IMR-90 (cell line): Measurements from ENCODE around the gene NDRG4. TPM values are rescaled to one million over a fixed set of nuclear protein-coding genes. Genes with fewer than 3 reads are reported as not detected.

Experiments
- ATAC-seq: fragments of 200-7000 bp; cut with Tn5 transposase; 2 replicates; pipeline ENCODE4 v1.9.1; 2020; ENCODE audit warnings: low read depth, mild to moderate bottlenecking, moderate library complexity
- BruUV-seq: library from RNA; stranded (reverse); fragments of 400-500 nt; replicated peaks from 2 replicates; lab custom pipeline; 2021; lab: Mats Ljungman, UMichigan
- CTCF ChIA-PET: fragments of 300-600 bp; formaldehyde crosslinking; extraction: SDS; loops from one replicate; lab custom pipeline; 2021; ENCODE audit warnings: antibody characterized with exemption; lab: Yijun Ruan, JAX
- POLR2A ChIA-PET: fragments of 300-600 bp; sonication (Branson Sonifier 250); formaldehyde crosslinking; loops from one replicate; lab custom pipeline; 2022; ENCODE audit warnings: antibody characterized with exemption; ENCODE audit not compliant: unreplicated experiment; lab: Charles Lee
- DNase-seq: peaks from one replicate; pipeline ENCODE4 v3.0.0; 2013
- H2AFZ ChIP-seq: replicated peaks from 2 replicates; pipeline ENCODE3; 2013; ENCODE audit warnings: low read length, mild to moderate bottlenecking; ENCODE audit not compliant: poor library complexity
- H2AK5ac ChIP-seq: 2 replicates; pipeline ENCODE4 v1.6.1; 2013; ENCODE audit warnings: low read depth, low read length, inconsistent platforms
- H2AK9ac ChIP-seq: replicated peaks from 2 replicates; pipeline ENCODE3; 2013; ENCODE audit warnings: mild to moderate bottlenecking, low read depth, low read length, moderate library complexity; ENCODE audit not compliant: poor library complexity
- H2BK120ac ChIP-seq: 2 replicates; pipeline ENCODE4 v1.6.1; 2013; ENCODE audit warnings: low read depth, low read length, inconsistent platforms
- H2BK15ac ChIP-seq: 3 replicates; pipeline ENCODE4 v1.6.1; 2013; ENCODE audit warnings: low read depth, low read length, inconsistent platforms
- H2BK20ac ChIP-seq: 2 replicates; pipeline ENCODE4 v1.6.1; 2013; ENCODE audit warnings: low read depth, mild to moderate bottlenecking, inconsistent platforms, low read length, moderate library complexity
- H2BK5ac ChIP-seq: 2 replicates; pipeline ENCODE4 v1.6.1; 2013; ENCODE audit warnings: mild to moderate bottlenecking, low read depth, low read length, inconsistent platforms; ENCODE audit not compliant: poor library complexity, severe bottlenecking
- H3K14ac ChIP-seq: replicated peaks from 2 replicates; pipeline ENCODE4 v1.6.1; 2013; ENCODE audit warnings: low read depth, low read length, inconsistent platforms
- H3K18ac ChIP-seq: 2 replicates; pipeline ENCODE4 v1.6.1; 2013; ENCODE audit warnings: low read depth, low read length, control low read depth
- H3K23ac ChIP-seq: 2 replicates; pipeline ENCODE4 v1.6.1; 2013; ENCODE audit warnings: low read depth, low read length, inconsistent platforms
- H3K27ac ChIP-seq: 2 replicates; pipeline ENCODE4 v1.5.1; 2013; ENCODE audit warnings: mild to moderate bottlenecking, control low read depth, low read length; ENCODE audit not compliant: insufficient read depth
- H3K27me3 ChIP-seq: 2 replicates; pipeline ENCODE4 v1.6.1; 2013; ENCODE audit warnings: low read length; ENCODE audit not compliant: control insufficient read depth, insufficient read depth
- H3K36me3 ChIP-seq: 2 replicates; pipeline ENCODE4 v1.6.1; 2013; ENCODE audit warnings: low read length, mixed read lengths; ENCODE audit not compliant: control insufficient read depth, insufficient read depth
- H3K4ac ChIP-seq: 2 replicates; pipeline ENCODE4 v1.6.1; 2013; ENCODE audit warnings: low read depth, low read length, inconsistent platforms
- H3K4me1 ChIP-seq: 2 replicates; pipeline ENCODE4 v1.6.1; 2013; ENCODE audit warnings: low read length, mixed read lengths; ENCODE audit not compliant: control insufficient read depth, insufficient read depth
- H3K4me2 ChIP-seq: 2 replicates; pipeline ENCODE4 v1.6.1; 2013; ENCODE audit warnings: low read depth, mild to moderate bottlenecking, control low read depth, low read length, moderate library complexity
- H3K4me3 ChIP-seq: 2 replicates; pipeline ENCODE4 v1.5.1; 2013; ENCODE audit warnings: low read depth, mild to moderate bottlenecking, control low read depth, low read length, moderate library complexity; ENCODE audit not compliant: insufficient read depth
- H3K56ac ChIP-seq: 2 replicates; pipeline ENCODE4 v1.6.1; 2013; ENCODE audit warnings: low read length, inconsistent platforms; ENCODE audit not compliant: insufficient read depth; ENCODE audit errors: extremely low read depth
- H3K79me1 ChIP-seq, 2 experiments: 2 replicates each; pipeline ENCODE4 v1.6.1; 2013; ENCODE audit warnings: low read length in 2 of 2, inconsistent platforms in 1 of 2, low read depth in 1 of 2
- H3K9ac ChIP-seq: 2 replicates; pipeline ENCODE4 v1.6.1; 2013; ENCODE audit warnings: low read depth, low read length, control low read depth
- H3K9me1 ChIP-seq: 2 replicates; pipeline ENCODE4 v1.6.1; 2013; ENCODE audit warnings: low read length, inconsistent platforms; ENCODE audit not compliant: insufficient read depth
- H3K9me3 ChIP-seq: 2 replicates; pipeline ENCODE4 v1.6.1; 2013; ENCODE audit warnings: low read length; ENCODE audit not compliant: control insufficient read depth, insufficient read depth
- H4K20me1 ChIP-seq: 2 replicates; pipeline ENCODE4 v1.6.1; 2013; ENCODE audit warnings: low read length, inconsistent platforms; ENCODE audit not compliant: insufficient read depth
- H4K5ac ChIP-seq: 2 replicates; pipeline ENCODE4 v1.6.1; 2013; ENCODE audit warnings: mild to moderate bottlenecking, low read depth, low read length, control low read depth
- H4K8ac ChIP-seq, 2 experiments: 2 replicates each; pipeline ENCODE4 v1.6.1; 2013; ENCODE audit warnings: low read depth in 2 of 2, low read length in 2 of 2, control low read depth in 1 of 2, inconsistent platforms in 1 of 2
- H4K91ac ChIP-seq: 2 replicates; pipeline ENCODE4 v1.6.1; 2013; ENCODE audit warnings: low read depth, low read length, inconsistent platforms; ENCODE audit not compliant: insufficient read depth
- BHLHE40 ChIP-seq: fragments of 150-350 bp; IDR thresholded peaks from 2 replicates; pipeline ENCODE4 v1.6.1; 2016; ENCODE audit warnings: mild to moderate bottlenecking, low read depth, low read length
- ELK1 ChIP-seq: fragments of 150-350 bp; IDR thresholded peaks from 2 replicates; pipeline ENCODE4 v1.6.1; 2016; ENCODE audit warnings: low read depth, mild to moderate bottlenecking, low read length, moderate library complexity, borderline replicate concordance
- FOS ChIP-seq: fragments of 150-350 bp; IDR thresholded peaks from 2 replicates; pipeline ENCODE4 v1.6.1; 2016; ENCODE audit warnings: low read depth, low read length
- MAFK ChIP-seq: IDR thresholded peaks from 2 replicates; pipeline ENCODE4 v1.6.1; 2012; ENCODE audit warnings: low read depth, low read length, improper control_type of control experiment
- MAZ ChIP-seq: IDR thresholded peaks from 2 replicates; pipeline ENCODE4 v1.6.1; 2012; ENCODE audit warnings: low read depth, mild to moderate bottlenecking, low read length, improper control_type of control experiment, moderate library complexity, borderline replicate concordance
- MXI1 ChIP-seq: IDR thresholded peaks from 2 replicates; pipeline ENCODE4 v1.6.1; 2012; ENCODE audit warnings: low read depth, mild to moderate bottlenecking, low read length, moderate library complexity, borderline replicate concordance
- NFE2L2 ChIP-seq: fragments of 150-350 bp; IDR thresholded peaks from 2 replicates; pipeline ENCODE4 v1.6.1; 2016; ENCODE audit warnings: low read depth, mild to moderate bottlenecking, low read length
- POLR2A ChIP-seq: IDR thresholded peaks from 2 replicates; pipeline ENCODE4 v1.6.1; 2012; ENCODE audit warnings: mild to moderate bottlenecking, low read depth, low read length
- RAD21 ChIP-seq: IDR thresholded peaks from 2 replicates; pipeline ENCODE4 v1.6.1; 2012; ENCODE audit warnings: low read length, improper control_type of control experiment
- RCOR1 ChIP-seq: IDR thresholded peaks from 2 replicates; pipeline ENCODE4 v1.6.1; 2012; ENCODE audit warnings: mild to moderate bottlenecking, low read length, improper control_type of control experiment; ENCODE audit not compliant: insufficient replicate concordance
- USF2 ChIP-seq: fragments of 150-350 bp; IDR thresholded peaks from 2 replicates; pipeline ENCODE4 v1.6.1; 2017; ENCODE audit warnings: mild to moderate bottlenecking, antibody characterized with exemption, low read length, low read depth
- WGBS, 2 experiments: methylation state at CpG; one replicate each; pipeline versions ENCODE4 v1.1.5 to v1.1.7; 2013; ENCODE audit warnings: missing lambda C conversion rate in 2 of 2; ENCODE audit not compliant: insufficient read length in 1 of 2; ENCODE audit errors: extremely low coverage in 2 of 2; 5-methylcytosine and 5-hydroxymethylcytosine counted together
- dilution Hi-C: fragments of 300-500 bp; cut with HindIII; formaldehyde crosslinking; loops from one replicate; pipeline ENCODE4 v1.14.3; 2018; ENCODE audit warnings: low sequenced_read_pairs; ENCODE audit not compliant: unreplicated experiment
- in situ Hi-C: fragments of 300-500 bp; cut with MboI; formaldehyde crosslinking; loops from 3 replicates; pipeline ENCODE4 v1.14.3; 2019; ENCODE audit warnings: low sequenced_read_pairs, inconsistent platforms, mixed read lengths
- intact Hi-C: fragments of 100-400 bp; cut with micrococcal nuclease; formaldehyde crosslinking; loops from 2 replicates; pipeline ENCODE4 v1.10.0; 2022
- polyA plus RNA-seq, 3 experiments: library from polyadenylated mRNA; depleted of rRNA; stranded (reverse); fragments of >200 nt; gene quantifications; 2 replicates each; pipeline ENCODE4 v1.2.3, GENCODE V29; 2012; ENCODE audit warnings: low replicate concordance in 1 of 3
- total RNA-seq: library from RNA; depleted of rRNA; stranded (reverse); fragments of >200 nt; gene quantifications from 2 replicates; pipeline ENCODE4 v1.2.3, GENCODE V29; 2012

The NDRG4 gene
- total and polyA plus RNA-seq, 2 of the 4 experiments (the other 2 are of a cell fraction), result 10.9 to 23.5 TPM

- no peak overlapping the region for H3K27ac ChIP-seq
- ATAC-seq (no peak), DNase-seq (no peak)
- no peak overlapping the region for H2BK20ac ChIP-seq
- WGBS, 2 experiments, result 72% methylated on average over 5 of the region's 10 CpGs; no CpG with 5 or more reads in 1 of the 2 experiments
- H2AK5ac ChIP-seq, result no peak overlapping the region
- TF ChIP-seq POLR2A (no peak), NFE2L2 (no peak), RAD21 (no peak), USF2 (no peak), MAFK (no peak), MAZ (no peak), BHLHE40 (no peak), ELK1 (no peak), FOS (no peak), RCOR1 (no peak), MXI1 (no peak)
- dilution Hi-C loops (no loop called here), in situ Hi-C loops (no loop called here), intact Hi-C loops (no loop called here)
- no peak overlapping the region for H3K9ac ChIP-seq
- POLR2A ChIA-PET, result no interaction called here
- no peak overlapping the region for H4K5ac ChIP-seq
- H4K8ac ChIP-seq, result no peak overlapping the region
- no peaks in the 10 kb centered on the region for H3K4me1 ChIP-seq
- H3K14ac ChIP-seq, result no peak overlapping the region
- H3K4me3 ChIP-seq, result no peak overlapping the region
- no peaks in the 10 kb centered on the region for H3K9me1 ChIP-seq
- no peak overlapping the region for H2BK120ac ChIP-seq
- no peak overlapping the region for H3K18ac ChIP-seq
- H3K23ac ChIP-seq, result no peak overlapping the region
- no peaks in the 10 kb centered on the region for H3K79me1 ChIP-seq
- no peak overlapping the region for H3K4ac ChIP-seq
- H3K27me3 ChIP-seq, result peaks cover 39% of the 10 kb centered on the region
- H4K20me1 ChIP-seq, result no peaks in the 10 kb centered on the region
- no peak overlapping the region for H2AK9ac ChIP-seq
- no peaks in the 10 kb centered on the region for H3K36me3 ChIP-seq
- CTCF ChIA-PET, result no interaction called here
- no peaks in the 10 kb centered on the region for H3K9me3 ChIP-seq
- no peak overlapping the region for H2BK15ac ChIP-seq
- H3K56ac ChIP-seq, result no peak overlapping the region
- H2AFZ ChIP-seq, result no peak overlapping the region
- no TSS peak for BruUV-seq
- H4K91ac ChIP-seq, result no peak overlapping the region
- H3K4me2 ChIP-seq, result no peak overlapping the region
- H2BK5ac ChIP-seq, result no peak overlapping the region
Measured at GRCh38 chr16:58474296-58474695, 25.6 kb upstream of the NDRG4 start.
